Mammary microvascular endothelial cell (primary cell): Measurements from ENCODE around the gene FOLH1. TPM values are rescaled to one million over a fixed set of nuclear protein-coding genes. Genes with fewer than 3 reads are reported as not detected.

Source experiments
- total RNA-seq: library from RNA; depleted of rRNA; stranded (reverse); fragments of >200 nt; gene quantifications from 2 replicates; pipeline ENCODE4 v1.2.3, GENCODE V29; 2015

FOLH1 gene
- 1.1 and 2.5 TPM in 2 replicates for total RNA-seq

GRCh38 chr11:49208006-49208721, at the start of gene FOLH1:
TSS of gene FOLH1 (minus strand) at chr11:49208602. CDS start at chr11:49208409, 193 bp downstream.

Other genes starting within 250 kb of the FOLH1 start
- not detected in 2 replicates for gene TRIM51G, start 224.7 kb downstream of the FOLH1 start, total RNA-seq
- not detected in 2 replicates for gene TRIM49B, start 179.8 kb downstream of the FOLH1 start, total RNA-seq
- gene TRIM64C, start 149.5 kb downstream of the FOLH1 start, total RNA-seq = not detected in 2 replicates